ENCODE results near the gene ZNF70. TPM values are rescaled to one million over a fixed set of nuclear protein-coding genes. Genes with fewer than 3 reads are reported as not detected.

ZNF70 gene
- total and polyA plus RNA-seq, 2 donors (not counting 1 experiment from before 2014, with no cell fraction given): 2.1 to 8.3 TPM

- H3K27ac ChIP-seq (ENCODE audit: low read length in 2 of 2): peak overlapping the region; percentile 80 to 89
- POLR2A ChIA-PET: interaction anchor here (1.0 to 14.3 kb wide), 4 partner anchors 8 to 90 kb away, joined by 4 to 174 read pairs (median 12); partner anchors contain the start of genes SLC2A11, VPREB3 and ZNF70
- peak overlapping the region; percentile 74 for H3K9ac ChIP-seq (ENCODE audit: low read length)
- peaks cover 71% of the 10 kb centered on the region for H3K4me1 Mint-ChIP-seq
- no peaks in the 10 kb centered on the region for H3K27me3 ChIP-seq (replicated peaks in 1 of 4; ENCODE audit: control extremely low read depth in 1 of 4, control insufficient read depth in 3 of 4, insufficient read depth in 4 of 4, low read length in 3 of 4)
- no peaks in the 10 kb centered on the region for H3K9me3 ChIP-seq (ENCODE audit: control extremely low read depth in 1 of 3, control insufficient read depth in 2 of 3, insufficient read depth in 1 of 3, low read length in 2 of 3)
- H3K27ac Mint-ChIP-seq: peak overlapping the region; percentile 84
- no peaks in the 10 kb centered on the region for H3K36me3 ChIP-seq (replicated peaks in 1 of 2; ENCODE audit: control extremely low read depth in 1 of 2, control insufficient read depth in 1 of 2, extremely low read depth in 1 of 2, insufficient read depth in 2 of 2, low read length in 1 of 2)
- H2AFZ ChIP-seq (ENCODE audit: insufficient read depth, low read depth, low read length, poor library complexity, severe bottlenecking): peak overlapping the region; percentile 84
- H4K20me1 ChIP-seq (ENCODE audit: control insufficient read depth, insufficient read depth, low read length, poor library complexity, severe bottlenecking): peaks cover 14% of the 10 kb centered on the region
- no peaks in the 10 kb centered on the region for H3K27me3 Mint-ChIP-seq
- peaks cover 27% of the 10 kb centered on the region for H3K79me2 ChIP-seq (ENCODE audit: control insufficient read depth, insufficient read depth, low read length)
- H3K9me3 Mint-ChIP-seq (ENCODE audit: insufficient read depth): no peaks in the 10 kb centered on the region
- peak overlapping the region; percentile 98 for H3K4me2 ChIP-seq (replicated peaks; ENCODE audit: low read depth, low read length, poor library complexity, severe bottlenecking)
- 13% methylated on average over 14 of the region's 27 CpGs for WGBS (ENCODE audit: insufficient coverage)
- H3K4me1 ChIP-seq (ENCODE audit: control insufficient read depth in 2 of 2, insufficient read depth in 2 of 2, low read length in 2 of 2): peaks cover 66 to 91% of the 10 kb centered on the region in 2 donors
- ATAC-seq (ENCODE audit: low read depth) (no peak), DNase-seq (no peak)
- TF ChIP-seq, protein P1, sequence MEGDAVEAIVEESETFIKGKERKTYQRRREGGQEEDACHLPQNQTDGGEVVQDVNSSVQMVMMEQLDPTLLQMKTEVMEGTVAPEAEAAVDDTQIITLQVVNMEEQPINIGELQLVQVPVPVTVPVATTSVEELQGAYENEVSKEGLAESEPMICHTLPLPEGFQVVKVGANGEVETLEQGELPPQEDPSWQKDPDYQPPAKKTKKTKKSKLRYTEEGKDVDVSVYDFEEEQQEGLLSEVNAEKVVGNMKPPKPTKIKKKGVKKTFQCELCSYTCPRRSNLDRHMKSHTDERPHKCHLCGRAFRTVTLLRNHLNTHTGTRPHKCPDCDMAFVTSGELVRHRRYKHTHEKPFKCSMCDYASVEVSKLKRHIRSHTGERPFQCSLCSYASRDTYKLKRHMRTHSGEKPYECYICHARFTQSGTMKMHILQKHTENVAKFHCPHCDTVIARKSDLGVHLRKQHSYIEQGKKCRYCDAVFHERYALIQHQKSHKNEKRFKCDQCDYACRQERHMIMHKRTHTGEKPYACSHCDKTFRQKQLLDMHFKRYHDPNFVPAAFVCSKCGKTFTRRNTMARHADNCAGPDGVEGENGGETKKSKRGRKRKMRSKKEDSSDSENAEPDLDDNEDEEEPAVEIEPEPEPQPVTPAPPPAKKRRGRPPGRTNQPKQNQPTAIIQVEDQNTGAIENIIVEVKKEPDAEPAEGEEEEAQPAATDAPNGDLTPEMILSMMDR (IDR thresholded peaks at IDR 0.05): no peak
- TF ChIP-seq EZH2 (IDR thresholded peaks at IDR 0.05; ENCODE audit: borderline replicate concordance, insufficient read depth, low read depth, low read length, poor library complexity, severe bottlenecking): no peak
- peak overlapping the region; percentile 3 to 87 (median 81) for H3K4me3 ChIP-seq (ENCODE audit: control extremely low read depth in 1 of 5, extremely low read depth in 1 of 5, insufficient read depth in 1 of 5, low read depth in 2 of 5, low read length in 4 of 5)
- H3K4me3 Mint-ChIP-seq: peak overlapping the region; percentile 89
- intact Hi-C loops (cut with micrococcal nuclease): loop anchor here (1.0 to 5.0 kb wide), 3 partner anchors 15 to 225 kb away; no protein-coding TSS in a partner anchor
- CTCF ChIA-PET: interaction anchor here (0.7 to 12.8 kb wide), 6 partner anchors 13 to 90 kb away, joined by 3 to 188 read pairs (median 13); partner anchors contain the start of genes SLC2A11, VPREB3 and ZNF70
These were observed 16.4 kb upstream of the ZNF70 start for GRCh38 chr22:23767303-23767672.

Data from B cell (primary cell).